Spleen (tissue), 11 donors: ENCODE results near the gene UBA3. TPM values are rescaled to one million over a fixed set of nuclear protein-coding genes. Genes with fewer than 3 reads are reported as not detected.

ENCODE experiments used
- DNase-seq: peaks from one replicate; pipeline ENCODE4 v3.0.0-alpha.2; 2020
- H3K27ac ChIP-seq, 8 donors: fragments of 200-600 bp; sonication (generic) in 7 of 8; 1 replicate in 4 of 8; 2 replicates in 4 of 8; pipeline versions ENCODE4 v1.5.0 to v1.8.0; 2016 to 2021; ENCODE audit warnings: inconsistent platforms in 4 of 8, mild to moderate bottlenecking in 4 of 8, moderate library complexity in 1 of 8
- H3K27me3 ChIP-seq, 7 donors: fragments of 200-600 bp; sonication (generic) in 6 of 7; replicated peaks in 1 of 7; 1 replicate in 4 of 7; 2 replicates in 3 of 7; pipeline versions ENCODE4 v1.5.0 to v1.8.0; 2016 to 2021; ENCODE audit warnings: inconsistent platforms in 3 of 7, mild to moderate bottlenecking in 1 of 7
- H3K36me3 ChIP-seq, 6 donors: fragments of 200-600 bp; sonication (generic) in 5 of 6; 1 replicate in 4 of 6; 2 replicates in 2 of 6; pipeline versions ENCODE4 v1.5.0 to v1.8.0; 2016 to 2021; ENCODE audit warnings: inconsistent platforms in 2 of 6
- H3K4me1 ChIP-seq, 6 donors: fragments of 200-600 bp; sonication (generic) in 5 of 6; 1 replicate in 3 of 6; 2 replicates in 3 of 6; pipeline versions ENCODE4 v1.5.0 to v1.8.0; 2016 to 2021; ENCODE audit warnings: inconsistent platforms in 3 of 6
- H3K4me3 ChIP-seq, 8 donors: fragments of 200-600 bp; sonication (generic) in 7 of 8; 1 replicate in 4 of 8; 2 replicates in 4 of 8; pipeline versions ENCODE4 v1.5.0 to v1.8.0; 2016 to 2021; ENCODE audit warnings: inconsistent platforms in 4 of 8, mild to moderate bottlenecking in 4 of 8, moderate library complexity in 2 of 8
- H3K9me3 ChIP-seq, 8 donors: fragments of 200-600 bp; sonication (generic) in 7 of 8; 1 replicate in 4 of 8; 2 replicates in 4 of 8; pipeline versions ENCODE4 v1.5.0 to v1.8.0; 2016 to 2021; ENCODE audit warnings: inconsistent platforms in 4 of 8
- POLR2A ChIP-seq, 3 donors: fragments of 450-650 bp; IDR thresholded peaks; one replicate each; pipeline ENCODE4 v1.5.1; 2017; ENCODE audit warnings: antibody characterized with exemption in 3 of 3, mild to moderate bottlenecking in 1 of 3
- POLR2AphosphoS5 ChIP-seq, 3 donors: sonication (generic); formaldehyde crosslinking; IDR thresholded peaks; one replicate each; pipeline ENCODE4 v1.5.1; 2017; ENCODE audit warnings: antibody characterized with exemption in 3 of 3
- WGBS, 5 donors: extraction: QIAGEN DNeasy Blood & Tissue Kit in 3 of 5; methylation state at CpG; one replicate each; pipeline versions ENCODE4 v1.1.5 to v1.1.7; 2013 to 2018; 5-methylcytosine and 5-hydroxymethylcytosine counted together
- intact Hi-C: fragments of 100-400 bp; cut with DNase I; formaldehyde crosslinking; loops from one replicate; pipeline ENCODE4 v1.15.0; 2023; ENCODE audit warnings: low total_unique reads
- polyA plus RNA-seq, 3 donors: library from polyadenylated mRNA; stranded (reverse); fragments of 200-250 nt; gene quantifications; one replicate each; pipeline ENCODE4 v1.2.1, GENCODE V29; 2013
- total RNA-seq, 7 donors: library from RNA; depleted of rRNA in 3 of 7; stranded (reverse); fragments of >200 nt in 3 of 7; fragmentation: NEBNext Ultra II Directional in 4 of 7; extraction: Animal tissue kit (Norgen Biotek cat#: 25700) in 4 of 7; gene quantifications; one replicate each; pipeline versions ENCODE4 v1.1.0 to v1.2.1, GENCODE V29; 2016 to 2021
- TF ChIP-seq, protein P1 (sequence below), 11 experiments: fragments of 200-600 bp in 7 of 11; fragments of 450-650 bp in 4 of 11; sonication (generic) in 4 of 11; IDR thresholded peaks in 8 of 11; conservative IDR thresholded peaks in 3 of 11; 1 replicate in 7 of 11; 2 replicates in 4 of 11; pipeline versions ENCODE4 v1.4.0 to v1.8.0; 2016 to 2021; ENCODE audit warnings: antibody characterized with exemption in 11 of 11, inconsistent platforms in 4 of 11, mild to moderate bottlenecking in 1 of 11
- donor health status: healthy with polysubstance abuse.
- donor health status: DM: no; HTN: no; CAD: no; lungs with moderate emphysema.
- donor health status: DM: no; HTN: no; CAD: no.
- donor health status: Bipolar disorder and iron deficiency.
- donor health status: healthy.
- donor health status: DM: no; HTN: no; CAD: no.
- donor health status: DM: yes; HTN: yes; CAD: no.

The UBA3 gene
- total and polyA plus RNA-seq, 10 donors, result 50.2 to 101 (median 63.9) TPM

- H3K36me3 ChIP-seq, result peaks cover 0 to 63% (median 48%) of the 10 kb centered on the region in 6 donors
Measured at GRCh38 chr3:69105320-69105719, 25.2 kb upstream of the UBA3 start.

DNA sequence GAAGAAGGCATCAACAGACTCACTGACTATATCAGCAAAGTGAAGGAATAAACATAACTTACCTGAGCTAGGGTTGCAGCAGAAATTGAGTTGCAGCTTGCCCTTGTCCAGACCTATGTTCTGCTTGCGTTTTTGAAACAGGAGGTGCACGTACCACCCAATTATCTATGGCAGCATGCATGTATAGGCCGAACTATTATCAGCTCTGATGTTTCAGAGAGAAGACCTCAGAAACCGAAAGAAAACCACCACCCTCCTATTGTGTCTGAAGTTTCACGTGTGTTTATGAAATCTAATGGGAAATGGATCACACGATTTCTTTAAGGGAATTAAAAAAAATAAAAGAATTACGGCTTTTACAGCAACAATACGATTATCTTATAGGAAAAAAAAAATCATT, 24.4 kb upstream of the UBA3 start:
- Histone ChIP-seq H3K4me3 (no peak overlapping the region), H3K27ac (peak overlapping the region in 4 of 8 donors; percentile 13 to 49 (median 32)), H3K27me3 (no peaks in the 10 kb centered on the region), H3K9me3 (no peaks in the 10 kb centered on the region), H3K36me3 (peaks cover 0 to 71% (median 52%) of the 10 kb centered on the region in 6 donors), H3K4me1 (peaks cover 0 to 64% (median 27%) of the 10 kb centered on the region in 6 donors)
- intact Hi-C loops, result no loop called here
- 67 to 85% (median 70%) methylated on average over 8 of the region's 8 CpGs for WGBS, 5 donors
- no peak for TF ChIP-seq POLR2A (IDR thresholded peaks at IDR 0.05)
- TF ChIP-seq, protein P1, sequence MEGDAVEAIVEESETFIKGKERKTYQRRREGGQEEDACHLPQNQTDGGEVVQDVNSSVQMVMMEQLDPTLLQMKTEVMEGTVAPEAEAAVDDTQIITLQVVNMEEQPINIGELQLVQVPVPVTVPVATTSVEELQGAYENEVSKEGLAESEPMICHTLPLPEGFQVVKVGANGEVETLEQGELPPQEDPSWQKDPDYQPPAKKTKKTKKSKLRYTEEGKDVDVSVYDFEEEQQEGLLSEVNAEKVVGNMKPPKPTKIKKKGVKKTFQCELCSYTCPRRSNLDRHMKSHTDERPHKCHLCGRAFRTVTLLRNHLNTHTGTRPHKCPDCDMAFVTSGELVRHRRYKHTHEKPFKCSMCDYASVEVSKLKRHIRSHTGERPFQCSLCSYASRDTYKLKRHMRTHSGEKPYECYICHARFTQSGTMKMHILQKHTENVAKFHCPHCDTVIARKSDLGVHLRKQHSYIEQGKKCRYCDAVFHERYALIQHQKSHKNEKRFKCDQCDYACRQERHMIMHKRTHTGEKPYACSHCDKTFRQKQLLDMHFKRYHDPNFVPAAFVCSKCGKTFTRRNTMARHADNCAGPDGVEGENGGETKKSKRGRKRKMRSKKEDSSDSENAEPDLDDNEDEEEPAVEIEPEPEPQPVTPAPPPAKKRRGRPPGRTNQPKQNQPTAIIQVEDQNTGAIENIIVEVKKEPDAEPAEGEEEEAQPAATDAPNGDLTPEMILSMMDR (IDR thresholded peaks at IDR 0.05 in 8 of 11, conservative IDR thresholded peaks at IDR 0.05 in 3 of 11), result no peak
- TF ChIP-seq POLR2AphosphoS5 (IDR thresholded peaks at IDR 0.05), result no peak
- no peak for DNase-seq

More at GRCh38 chr3:69105320-69105719, 25.2 kb upstream of the UBA3 start:
- Histone ChIP-seq H3K27me3 (no peaks in the 10 kb centered on the region), H3K4me1 (peaks cover 0 to 57% (median 23%) of the 10 kb centered on the region in 6 donors), H3K27ac (peak overlapping the region in 4 of 8 donors; percentile 13 to 49 (median 32)), H3K4me3 (no peak overlapping the region), H3K9me3 (no peaks in the 10 kb centered on the region)
- no peak for DNase-seq
- intact Hi-C loops, result no loop called here
- TF ChIP-seq, protein P1 (IDR thresholded peaks at IDR 0.05 in 8 of 11, conservative IDR thresholded peaks at IDR 0.05 in 3 of 11), result no peak
- TF ChIP-seq POLR2A (IDR thresholded peaks at IDR 0.05) (no peak), POLR2AphosphoS5 (IDR thresholded peaks at IDR 0.05) (no peak)
- 22 to 39% (median 28%) methylated on average over 3 of the region's 3 CpGs for WGBS, 5 donors

DNA sequence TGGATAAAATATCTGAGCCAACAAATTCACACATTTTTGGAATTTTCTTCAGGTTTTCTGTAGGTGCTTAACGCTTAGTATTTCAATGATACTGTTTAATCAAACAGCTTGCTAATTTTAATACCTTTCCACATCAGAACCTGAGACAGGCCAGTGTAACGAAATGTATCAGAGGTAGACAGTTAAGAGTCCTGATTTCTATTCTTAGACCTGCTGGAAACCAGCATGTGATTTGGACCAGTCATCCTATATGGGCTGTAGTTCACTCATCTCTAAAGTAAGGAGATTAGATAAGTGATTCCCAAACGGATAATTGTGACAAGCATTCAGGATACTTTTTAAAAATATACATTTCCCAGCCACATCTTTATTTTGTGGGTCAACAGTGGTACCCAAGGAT, 23.0 kb upstream of the UBA3 start:
- WGBS, 5 donors, result 86 to 97% (median 93%) methylated on average over 3 of the region's 3 CpGs
- intact Hi-C loops, result no loop called here
- Histone ChIP-seq H3K9me3 (no peaks in the 10 kb centered on the region), H3K4me1 (peaks cover 0 to 77% (median 35%) of the 10 kb centered on the region in 6 donors), H3K27me3 (no peaks in the 10 kb centered on the region), H3K36me3 (peaks cover 0 to 78% (median 53%) of the 10 kb centered on the region in 6 donors), H3K4me3 (no peak overlapping the region), H3K27ac (peak overlapping the region in 1 of 8 donors; percentile 5)
- TF ChIP-seq POLR2A (IDR thresholded peaks at IDR 0.05) (no peak), POLR2AphosphoS5 (IDR thresholded peaks at IDR 0.05) (no peak)
- TF ChIP-seq, protein P1 (IDR thresholded peaks at IDR 0.05 in 8 of 11, conservative IDR thresholded peaks at IDR 0.05 in 3 of 11), result no peak
- DNase-seq, result no peak

GRCh38 chr3:69102384-69102783, 22.2 kb upstream of the UBA3 start:
- peaks cover 0 to 85% (median 42%) of the 10 kb centered on the region in 6 donors for H3K4me1 ChIP-seq
- peaks cover 0 to 86% (median 53%) of the 10 kb centered on the region in 6 donors for H3K36me3 ChIP-seq
- intact Hi-C loops, result no loop called here
- H3K4me3 ChIP-seq, result no peak overlapping the region
- peak overlapping the region in 1 of 8 donors; percentile 5 for H3K27ac ChIP-seq
- TF ChIP-seq, protein P1 (IDR thresholded peaks at IDR 0.05 in 8 of 11, conservative IDR thresholded peaks at IDR 0.05 in 3 of 11), result no peak
- TF ChIP-seq POLR2AphosphoS5 (IDR thresholded peaks at IDR 0.05) (no peak), POLR2A (IDR thresholded peaks at IDR 0.05) (no peak)
- no peak for DNase-seq
- 90 to 98% (median 96%) methylated on average over 4 of the region's 4 CpGs for WGBS, 5 donors
- no peaks in the 10 kb centered on the region for H3K9me3 ChIP-seq
- no peaks in the 10 kb centered on the region for H3K27me3 ChIP-seq
